BJ (cell line): ENCODE results near the gene CTIF. TPM values are rescaled to one million over a fixed set of nuclear protein-coding genes. Genes with fewer than 3 reads are reported as not detected.

ENCODE experiments used
- CTCF ChIA-PET: fragments of 350-600 bp; formaldehyde crosslinking; extraction: SDS; loops from one replicate; lab custom pipeline; 2021; ENCODE audit warnings: antibody characterized with exemption, inconsistent platforms; lab: Yijun Ruan, JAX
- POLR2A ChIA-PET: fragments of 300-600 bp; sonication (Branson Sonifier 250); formaldehyde crosslinking; extraction: SDS; loops from one replicate; lab custom pipeline; 2021; ENCODE audit warnings: antibody characterized with exemption; lab: Charles Lee
- DNase-seq: peaks from one replicate; pipeline ENCODE4 v3.0.0-alpha.2; 2011; ENCODE audit warnings: low read depth
- H3K27me3 ChIP-seq: 2 replicates; pipeline ENCODE4 v1.6.0; 2011; ENCODE audit warnings: low read length; ENCODE audit not compliant: control insufficient read depth, insufficient read depth
- H3K36me3 ChIP-seq: 2 replicates; pipeline ENCODE4 v1.5.1; 2011; ENCODE audit warnings: low read length; ENCODE audit not compliant: control insufficient read depth, insufficient read depth
- H3K4me3 ChIP-seq: 2 replicates; pipeline ENCODE4 v1.5.1; 2011; ENCODE audit warnings: low read depth, mild to moderate bottlenecking, control low read depth, low read length
- polyA plus RNA-seq: library from polyadenylated mRNA; depleted of rRNA; stranded (reverse); fragments of >200 nt; gene quantifications from 2 replicates; pipeline ENCODE4 v1.2.3, GENCODE V29; 2011
- TF ChIP-seq, protein P1 (sequence below): IDR thresholded peaks from 2 replicates; pipeline ENCODE4 v1.5.1; 2011; ENCODE audit warnings: low read depth, mild to moderate bottlenecking, control low read depth, inconsistent platforms, low read length, moderate library complexity; ENCODE audit not compliant: insufficient read depth

Gene CTIF
- polyA plus RNA-seq, 1 experiment: 105 TPM

GRCh38 chr18:48672671-48673340 lies 134.0 kb downstream of the CTIF start:
- DNase-seq: no peak
- POLR2A ChIA-PET: no interaction called here
- Histone ChIP-seq H3K36me3 (peaks cover 23% of the 10 kb centered on the region), H3K4me3 (no peak overlapping the region), H3K27me3 (no peaks in the 10 kb centered on the region)
- CTCF ChIA-PET: interaction anchor here (0.6 to 4.4 kb wide), 4 partner anchors 8 to 565 kb away, joined by 3 to 27 read pairs (median 6); no protein-coding TSS in a partner anchor
- TF ChIP-seq, protein P1, sequence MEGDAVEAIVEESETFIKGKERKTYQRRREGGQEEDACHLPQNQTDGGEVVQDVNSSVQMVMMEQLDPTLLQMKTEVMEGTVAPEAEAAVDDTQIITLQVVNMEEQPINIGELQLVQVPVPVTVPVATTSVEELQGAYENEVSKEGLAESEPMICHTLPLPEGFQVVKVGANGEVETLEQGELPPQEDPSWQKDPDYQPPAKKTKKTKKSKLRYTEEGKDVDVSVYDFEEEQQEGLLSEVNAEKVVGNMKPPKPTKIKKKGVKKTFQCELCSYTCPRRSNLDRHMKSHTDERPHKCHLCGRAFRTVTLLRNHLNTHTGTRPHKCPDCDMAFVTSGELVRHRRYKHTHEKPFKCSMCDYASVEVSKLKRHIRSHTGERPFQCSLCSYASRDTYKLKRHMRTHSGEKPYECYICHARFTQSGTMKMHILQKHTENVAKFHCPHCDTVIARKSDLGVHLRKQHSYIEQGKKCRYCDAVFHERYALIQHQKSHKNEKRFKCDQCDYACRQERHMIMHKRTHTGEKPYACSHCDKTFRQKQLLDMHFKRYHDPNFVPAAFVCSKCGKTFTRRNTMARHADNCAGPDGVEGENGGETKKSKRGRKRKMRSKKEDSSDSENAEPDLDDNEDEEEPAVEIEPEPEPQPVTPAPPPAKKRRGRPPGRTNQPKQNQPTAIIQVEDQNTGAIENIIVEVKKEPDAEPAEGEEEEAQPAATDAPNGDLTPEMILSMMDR: no peak

DNA sequence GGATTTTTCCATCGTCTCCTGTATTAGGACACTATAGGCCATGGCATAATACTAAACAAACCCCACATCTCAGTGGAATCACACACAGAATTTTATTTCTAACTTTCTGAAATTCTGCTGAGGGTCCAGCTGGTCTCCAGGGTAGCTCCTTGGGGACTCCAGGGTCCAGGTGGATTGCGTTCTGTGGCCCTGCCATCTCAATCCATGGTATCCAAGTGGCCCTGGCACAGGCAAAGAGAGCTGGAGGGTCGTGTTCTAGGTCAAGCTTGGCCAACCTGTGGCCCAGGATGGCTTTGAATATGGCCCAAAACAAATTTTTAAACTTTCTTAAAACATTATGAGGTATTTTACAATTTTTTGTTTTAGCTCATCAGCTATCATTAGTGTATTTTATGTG lies 134.6 kb downstream of the CTIF start:
- H3K36me3 ChIP-seq: peaks cover 20% of the 10 kb centered on the region
- ChIA-PET CTCF (interaction anchor here (0.7 to 4.4 kb wide), 7 partner anchors 9 to 565 kb away, joined by 3 to 27 read pairs (median 5); no protein-coding TSS in a partner anchor), POLR2A (no interaction called here)
- no peak overlapping the region for H3K4me3 ChIP-seq
- H3K27me3 ChIP-seq: no peaks in the 10 kb centered on the region
- DNase-seq: no peak
- TF ChIP-seq, protein P1: no peak

GRCh38 chr18:48673853-48674721 lies 135.3 kb downstream of the CTIF start:
- POLR2A ChIA-PET: no interaction called here
- Histone ChIP-seq H3K27me3 (no peaks in the 10 kb centered on the region), H3K4me3 (no peak overlapping the region), H3K36me3 (peaks cover 19% of the 10 kb centered on the region)
- CTCF ChIA-PET: interaction anchor here (0.7 to 4.4 kb wide), 11 partner anchors 10 to 567 kb away, joined by 3 to 27 read pairs (median 3); no protein-coding TSS in a partner anchor
- TF ChIP-seq, protein P1: no peak
- DNase-seq: no peak

DNA sequence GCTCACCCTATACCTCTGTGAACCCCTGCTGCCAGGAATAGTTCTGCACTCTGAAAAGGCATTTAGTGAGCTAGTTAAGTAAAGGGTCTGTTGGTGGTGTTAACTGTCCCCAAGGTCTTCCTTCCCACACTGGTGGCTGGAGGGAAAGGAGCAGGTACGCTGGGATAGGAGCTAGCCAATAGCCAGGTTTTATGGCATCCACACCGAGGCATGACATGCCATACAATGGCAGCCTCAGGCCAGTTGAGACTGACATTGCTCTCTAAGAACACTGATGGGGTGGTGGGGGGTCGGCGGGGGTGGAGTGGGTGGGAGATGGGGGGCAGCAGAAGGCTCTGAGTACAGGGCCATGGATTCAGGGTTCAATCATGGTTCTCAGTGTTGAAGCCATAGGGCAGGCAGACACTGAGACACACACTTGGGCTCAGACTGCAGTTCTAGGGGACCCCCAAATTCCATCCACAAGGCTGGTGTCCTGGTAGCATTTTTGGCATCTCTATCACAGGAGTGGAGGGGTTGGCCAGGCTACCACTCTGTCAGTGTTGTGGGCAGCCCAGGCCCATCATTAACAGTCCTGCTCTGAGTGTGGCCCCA lies 136.0 kb downstream of the CTIF start:
- Histone ChIP-seq H3K27me3 (no peaks in the 10 kb centered on the region), H3K4me3 (no peak overlapping the region), H3K36me3 (peaks cover 21% of the 10 kb centered on the region)
- TF ChIP-seq, protein P1: no peak
- ChIA-PET CTCF (interaction anchor here (0.8 to 4.4 kb wide), 10 partner anchors 11 to 566 kb away, joined by 3 to 27 read pairs (median 4); no protein-coding TSS in a partner anchor), POLR2A (interaction anchor here (0.6 kb wide), 1 partner anchor 801 kb away, joined by 8 read pairs; no protein-coding TSS in a partner anchor)
- no peak for DNase-seq
